NCI-H524 (cell line): ENCODE data around the gene C1orf167.

Experiments used
- DNase-seq, 2 experiments: peaks; one replicate each; lab custom pipeline; 2025; lab: John Stamatoyannopoulos, UW

C1orf167 gene

DNA sequence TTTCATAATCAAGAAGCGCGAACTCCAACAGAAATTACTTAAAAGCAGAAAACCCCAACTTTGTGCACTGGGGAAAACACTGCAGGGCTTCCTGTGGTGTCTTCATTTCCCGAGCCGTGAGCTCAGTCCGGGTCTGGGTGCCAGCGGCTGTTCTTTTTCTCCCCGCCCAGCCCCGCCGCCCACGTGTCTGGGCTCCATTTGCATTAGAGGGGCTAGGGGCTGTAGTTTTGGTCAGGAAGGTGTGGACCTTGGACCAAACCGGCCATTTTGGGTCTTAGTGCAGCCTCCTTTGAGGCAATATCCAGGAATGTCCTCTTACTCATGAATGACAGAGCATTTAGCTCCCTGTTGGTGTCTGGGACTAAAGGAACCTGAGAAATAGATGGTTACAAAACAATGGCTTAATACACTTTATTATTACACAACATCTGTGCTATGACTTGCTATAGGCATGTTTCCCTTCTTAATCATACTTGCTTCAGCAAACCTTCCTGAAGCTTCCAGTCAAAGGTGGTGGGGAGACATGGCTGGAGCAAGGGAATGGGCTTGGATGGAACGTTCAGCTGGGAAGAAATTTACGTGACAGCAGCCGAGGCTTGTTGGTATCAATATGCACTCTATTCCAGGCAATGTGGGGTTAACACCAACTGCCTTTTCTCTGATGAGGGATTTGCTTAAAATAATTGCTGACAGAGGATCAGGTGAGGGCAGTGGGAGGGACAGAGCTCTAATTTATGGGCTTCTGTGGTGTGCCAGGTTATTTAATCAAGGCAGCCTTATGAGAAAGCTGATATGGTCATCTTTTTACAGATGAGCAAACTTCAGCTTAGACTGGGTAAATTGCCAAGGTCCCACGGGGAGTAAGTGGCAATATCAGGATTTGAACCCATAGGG is 25.0 kb upstream of the C1orf167 start:
- peak; percentile 44 to 55 for DNase-seq

DNA sequence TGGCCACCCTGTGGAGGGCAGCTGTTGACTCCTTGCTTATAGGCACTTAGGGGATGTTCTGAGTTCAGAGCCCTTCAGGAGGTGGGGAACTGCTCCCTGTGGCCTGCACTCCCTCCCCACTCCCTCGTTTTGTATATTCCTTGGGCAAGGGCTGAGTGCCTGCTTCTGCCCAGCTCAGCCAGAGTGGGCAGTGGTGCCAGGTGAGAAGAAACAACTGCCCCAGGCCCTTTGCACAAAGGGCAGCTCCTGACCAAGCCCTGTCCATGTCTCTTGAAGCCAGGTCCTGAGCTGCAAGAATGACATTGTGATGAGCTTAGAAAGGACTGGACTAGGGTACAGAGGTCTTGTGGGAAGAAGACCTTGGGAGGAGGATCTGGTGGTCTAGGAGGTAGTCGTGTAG is 23.9 kb upstream of the C1orf167 start:
- DNase-seq = no peak

DNA sequence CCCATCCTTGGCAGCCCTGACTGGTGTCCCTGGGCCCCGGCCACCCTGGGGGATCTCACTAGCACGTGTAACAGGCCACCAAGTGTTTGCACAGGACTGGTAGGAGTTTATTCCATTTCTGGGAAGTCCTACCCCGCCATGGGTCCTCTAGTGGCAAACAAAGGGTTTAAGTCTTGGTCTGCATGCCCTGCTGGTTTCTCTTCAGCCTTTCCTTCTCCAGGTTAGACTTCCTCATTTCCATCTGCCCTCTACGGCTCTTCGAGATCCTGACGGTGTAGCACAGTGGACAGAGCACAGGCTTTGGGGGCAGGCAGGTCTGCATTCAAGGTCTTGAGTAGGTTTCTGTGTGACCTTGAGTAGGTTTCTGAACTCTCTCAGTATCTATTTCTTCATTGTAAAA is 23.2 kb upstream of the C1orf167 start:
- no peak for DNase-seq

DNA sequence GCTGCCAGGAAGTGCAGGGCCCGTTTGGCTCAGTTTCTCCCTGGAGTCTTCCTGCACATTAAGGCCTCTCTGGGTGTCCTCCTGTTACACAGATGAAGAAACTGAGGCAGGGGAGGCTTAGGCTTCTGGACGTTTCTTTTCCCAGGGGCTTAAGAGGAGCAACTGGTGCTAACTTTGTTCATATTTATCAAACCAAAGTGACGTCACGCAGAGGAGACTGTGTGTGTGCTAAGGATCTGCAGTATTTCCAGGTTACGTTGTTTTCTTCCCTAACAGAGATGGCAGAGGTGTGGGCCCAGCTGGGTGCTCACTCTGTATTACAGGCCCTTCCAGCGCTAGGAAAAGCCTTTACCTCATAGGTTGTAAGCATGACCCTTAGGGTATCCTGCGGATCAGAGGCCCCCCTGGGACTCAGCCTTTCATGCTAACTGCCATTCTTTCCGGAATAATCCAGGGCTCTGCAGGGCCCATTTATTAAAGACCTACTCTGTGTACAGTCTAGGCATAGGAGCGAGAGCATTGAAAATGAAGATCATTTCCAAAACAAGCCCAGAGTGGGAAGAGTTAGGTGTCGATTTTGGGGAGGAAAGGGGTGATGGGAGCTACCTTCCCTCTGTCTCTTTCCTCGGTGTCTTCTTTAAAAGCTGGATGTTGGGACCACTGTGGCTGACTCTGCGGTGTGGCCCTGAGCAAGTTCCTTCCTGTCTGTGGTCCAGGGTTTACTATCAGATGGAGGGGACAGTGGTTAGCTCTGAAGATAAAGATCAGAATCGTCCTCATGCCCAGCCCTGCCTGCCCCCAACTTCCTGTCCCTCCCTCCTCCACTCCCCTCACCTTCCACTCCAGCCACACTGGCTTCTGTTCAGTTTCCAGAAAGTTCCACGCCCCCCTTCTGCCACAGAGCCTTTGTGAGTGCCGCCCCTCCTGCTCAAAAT is 21.5 kb upstream of the C1orf167 start:
- no peak for DNase-seq

DNA sequence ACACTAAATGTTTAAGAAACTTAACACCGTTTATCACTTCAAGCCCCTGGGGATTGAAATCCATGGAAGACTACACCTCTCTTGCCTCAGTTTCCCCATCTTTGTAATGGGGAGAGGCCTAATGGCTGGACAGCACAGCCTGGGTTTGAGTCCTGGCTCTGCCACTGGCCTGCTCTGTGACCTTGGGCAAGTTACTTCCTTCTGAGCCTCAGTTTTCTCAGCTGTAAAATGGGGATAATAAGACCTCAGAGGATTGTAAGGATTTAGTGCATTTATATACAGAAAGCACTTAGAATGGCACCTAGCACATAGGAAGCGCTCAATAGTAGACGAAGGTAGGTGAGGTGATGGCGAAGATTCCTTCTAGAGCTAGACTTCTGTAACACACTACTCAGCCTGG is 20.5 kb upstream of the C1orf167 start:
- no peak for DNase-seq

DNA sequence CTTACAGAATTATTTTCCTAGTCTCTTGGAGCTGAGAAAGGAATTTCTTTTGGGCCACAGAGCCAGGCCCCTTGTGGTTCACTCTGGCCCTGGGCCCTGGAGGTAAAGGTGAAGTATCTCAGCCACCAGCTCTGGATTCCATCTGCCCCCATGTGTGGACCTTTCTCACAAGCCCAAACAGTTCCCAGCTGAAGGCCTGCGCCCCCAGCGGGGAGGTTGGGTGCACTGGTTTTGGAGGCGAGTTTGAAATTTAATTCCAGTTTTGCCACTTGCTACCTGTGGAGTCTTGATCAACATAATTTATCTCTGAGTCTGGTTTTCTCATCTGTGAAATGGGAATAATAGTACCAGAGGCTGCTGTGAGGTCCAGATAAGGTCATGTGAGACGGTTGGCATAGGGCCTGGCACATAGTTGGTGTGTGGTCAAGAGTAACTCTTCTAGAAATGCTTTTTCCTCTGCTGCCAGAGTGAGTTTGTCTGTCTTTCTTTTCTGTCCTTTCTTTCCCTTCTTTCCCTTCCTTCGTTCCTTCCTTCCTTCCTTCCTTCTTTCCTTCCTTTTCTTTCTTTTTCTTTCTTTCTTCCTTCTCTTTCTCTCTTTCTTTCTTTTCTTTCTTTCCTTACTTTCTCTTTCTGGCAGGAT is 20.0 kb upstream of the C1orf167 start:
- DNase-seq = no peak

DNA sequence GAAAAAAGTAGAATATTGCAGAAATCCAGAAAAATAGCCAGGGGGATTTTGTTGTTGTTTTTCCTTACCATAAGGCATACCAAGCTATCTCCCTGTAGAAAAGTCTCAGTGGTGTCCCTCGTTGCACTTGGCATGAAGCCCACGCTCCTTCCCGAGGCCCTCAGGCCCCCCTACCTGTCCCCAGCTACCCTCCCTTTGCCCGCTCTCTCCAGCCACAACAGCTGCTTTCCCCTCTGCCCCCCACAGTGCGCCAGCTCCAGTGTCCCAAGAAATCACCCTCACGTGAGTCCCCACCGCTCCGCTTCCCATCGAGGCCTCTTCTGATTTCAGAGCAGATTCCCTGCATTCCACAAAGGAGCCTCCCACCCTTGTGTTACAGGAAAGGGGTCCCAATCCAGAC is 17.7 kb upstream of the C1orf167 start:
- DNase-seq = no peak

DNA sequence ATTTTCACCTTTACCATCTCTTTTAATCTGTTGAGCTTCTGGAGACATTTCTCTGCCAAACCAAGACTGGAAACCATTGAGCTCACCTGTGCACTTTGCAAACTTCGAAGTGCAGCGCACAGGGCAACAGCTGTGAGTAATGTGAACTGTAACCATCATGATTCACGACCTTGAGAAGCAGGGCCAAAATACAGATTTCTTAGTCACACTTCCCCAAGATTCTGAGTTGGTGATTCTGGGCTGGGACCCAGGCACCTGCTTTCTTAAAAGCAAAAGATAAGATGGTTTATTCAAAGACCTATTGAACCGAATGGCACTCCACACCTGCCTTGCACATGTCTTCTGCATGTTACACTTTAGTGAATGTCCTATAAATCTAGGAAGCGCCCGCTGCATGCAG is 15.9 kb upstream of the C1orf167 start:
- DNase-seq = no peak

DNA sequence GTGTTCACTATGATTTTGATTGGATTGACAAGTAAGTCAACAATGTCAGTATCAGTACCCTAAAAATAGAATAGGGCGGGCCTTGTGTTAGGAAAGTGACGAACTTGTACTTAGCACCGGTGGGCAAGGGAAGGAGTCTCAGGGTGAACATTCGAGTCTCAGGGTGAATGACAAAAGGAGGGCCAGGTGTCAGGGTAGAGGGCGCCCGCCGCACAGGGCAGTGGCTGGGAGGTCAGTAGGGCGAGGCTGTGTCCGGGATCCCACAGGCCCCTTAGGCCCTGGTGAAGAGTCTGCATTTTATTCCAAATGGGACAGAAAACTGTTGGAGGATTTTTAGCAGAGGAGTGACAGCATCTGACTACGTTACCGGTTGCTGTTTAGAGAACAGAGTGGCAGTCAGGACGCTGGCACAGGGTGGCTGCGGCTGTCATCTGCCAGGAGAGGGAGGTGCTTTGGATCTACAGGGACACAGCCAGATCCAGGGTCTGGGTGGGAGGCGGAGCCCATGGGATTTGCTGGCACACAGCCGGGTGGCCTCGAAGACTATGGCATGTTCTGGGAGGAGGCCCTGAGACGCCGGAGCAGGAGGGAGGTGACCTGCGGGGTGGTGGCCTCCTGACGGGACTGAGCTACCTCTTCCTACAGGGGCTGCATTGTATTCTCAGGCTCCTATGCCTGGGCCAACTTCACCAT is 15.1 kb upstream of the C1orf167 start:
- DNase-seq = no peak

DNA sequence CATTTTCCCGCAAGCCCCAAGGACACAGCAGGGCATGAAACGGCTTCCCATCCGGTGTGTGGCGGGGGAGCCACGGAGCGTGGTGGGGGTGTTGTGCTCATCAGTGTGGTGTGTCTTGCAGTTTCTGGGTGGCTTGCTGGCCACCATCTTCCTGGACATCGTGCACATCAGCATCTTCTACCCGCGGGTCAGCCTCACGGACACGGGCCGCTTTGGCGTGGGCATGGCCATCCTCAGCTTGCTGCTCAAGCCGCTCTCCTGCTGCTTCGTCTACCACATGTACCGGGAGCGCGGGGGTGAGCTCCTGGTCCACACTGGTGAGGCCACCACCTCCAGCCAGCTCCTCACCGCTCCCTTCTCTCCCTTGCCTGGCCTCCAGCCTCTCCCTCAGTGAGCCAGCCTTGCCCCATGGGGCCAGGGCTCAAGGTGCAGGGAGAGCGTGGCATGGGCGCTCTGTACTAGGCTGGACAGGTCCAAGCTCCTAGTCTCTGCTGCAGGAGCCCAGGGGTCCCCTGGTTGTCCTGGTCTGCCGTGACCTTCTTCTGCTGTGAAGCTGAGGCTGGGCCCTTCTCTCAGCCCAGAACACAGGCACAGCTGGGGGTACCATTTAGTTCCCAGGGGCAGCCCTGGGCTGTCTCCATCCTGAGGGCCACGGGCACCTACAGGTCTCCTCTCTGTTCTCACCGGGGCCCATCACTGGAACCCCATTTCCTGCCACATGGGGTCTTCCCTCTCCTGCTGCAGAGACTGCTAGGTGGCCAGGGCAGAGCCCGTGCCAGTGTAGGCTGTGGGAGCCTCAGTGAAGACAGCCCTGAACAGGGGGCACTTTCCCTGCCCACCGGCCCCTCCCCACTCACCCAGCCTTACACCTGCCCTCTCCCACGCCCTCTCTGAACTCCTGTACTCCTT is 13.4 kb upstream of the C1orf167 start:
- no peak for DNase-seq

DNA sequence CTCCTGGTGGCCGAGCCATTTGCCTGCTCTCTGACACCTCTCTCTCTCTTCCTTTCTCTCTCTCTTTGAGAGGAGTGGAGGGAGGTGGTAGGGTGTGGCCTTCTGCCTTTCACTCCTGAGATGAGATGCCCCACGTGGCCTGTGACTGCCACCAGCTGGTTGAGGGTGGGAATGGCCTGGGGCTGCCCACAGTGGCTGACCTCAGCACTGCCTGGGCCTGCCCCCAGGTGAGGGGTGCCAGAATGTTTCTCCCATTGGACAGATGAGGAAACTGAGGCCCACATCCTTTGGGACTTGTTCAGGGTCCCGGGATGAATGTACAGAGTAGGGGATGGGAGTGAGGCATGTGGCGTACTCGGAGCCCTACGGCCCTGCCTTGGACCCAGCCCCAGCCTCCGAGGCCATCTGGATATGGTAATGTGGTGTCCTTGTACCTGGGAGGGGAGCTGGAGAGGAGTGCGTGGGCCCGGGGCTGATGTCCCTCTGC is 12.7 kb upstream of the C1orf167 start:
- DNase-seq = peak; percentile 16 to 51

DNA sequence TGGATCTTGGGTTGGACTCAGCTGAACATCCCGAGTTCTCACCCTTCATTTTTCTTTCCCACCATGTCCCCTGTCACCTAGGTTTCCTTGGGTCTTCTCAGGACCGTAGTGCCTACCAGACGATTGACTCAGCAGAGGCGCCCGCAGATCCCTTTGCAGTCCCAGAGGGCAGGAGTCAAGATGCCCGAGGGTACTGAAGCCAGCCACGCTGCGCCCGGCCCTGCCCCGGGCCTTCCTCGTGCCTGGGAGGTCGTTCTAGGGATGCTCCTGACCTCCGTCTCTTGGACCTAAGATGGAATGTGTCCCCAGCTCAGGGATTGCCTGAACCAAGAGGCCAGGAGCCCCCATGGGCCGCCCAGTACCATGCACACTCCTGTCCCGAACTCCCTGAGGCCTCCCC is 12.0 kb upstream of the C1orf167 start:
- DNase-seq = no peak

DNA sequence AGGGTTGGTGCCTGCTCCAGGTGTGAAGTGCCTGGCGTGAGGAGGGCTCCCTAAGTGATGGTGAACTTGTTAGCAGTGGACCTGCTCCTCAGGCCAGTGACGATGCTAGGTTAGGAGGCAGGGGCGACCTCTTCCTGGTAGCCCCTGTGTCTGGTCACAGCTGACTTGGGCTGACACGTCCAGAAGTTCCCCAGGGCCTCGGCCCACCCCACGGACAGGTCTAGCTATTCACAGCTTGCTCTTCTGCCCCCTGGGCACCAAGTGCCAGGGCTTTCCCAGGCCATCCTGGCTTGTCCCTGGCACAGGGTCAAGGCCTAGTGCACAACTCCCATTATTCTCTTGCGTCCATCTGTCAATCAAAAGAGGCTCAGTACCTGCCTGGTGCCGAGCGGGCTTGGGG is 10.9 kb upstream of the C1orf167 start:
- no peak for DNase-seq

DNA sequence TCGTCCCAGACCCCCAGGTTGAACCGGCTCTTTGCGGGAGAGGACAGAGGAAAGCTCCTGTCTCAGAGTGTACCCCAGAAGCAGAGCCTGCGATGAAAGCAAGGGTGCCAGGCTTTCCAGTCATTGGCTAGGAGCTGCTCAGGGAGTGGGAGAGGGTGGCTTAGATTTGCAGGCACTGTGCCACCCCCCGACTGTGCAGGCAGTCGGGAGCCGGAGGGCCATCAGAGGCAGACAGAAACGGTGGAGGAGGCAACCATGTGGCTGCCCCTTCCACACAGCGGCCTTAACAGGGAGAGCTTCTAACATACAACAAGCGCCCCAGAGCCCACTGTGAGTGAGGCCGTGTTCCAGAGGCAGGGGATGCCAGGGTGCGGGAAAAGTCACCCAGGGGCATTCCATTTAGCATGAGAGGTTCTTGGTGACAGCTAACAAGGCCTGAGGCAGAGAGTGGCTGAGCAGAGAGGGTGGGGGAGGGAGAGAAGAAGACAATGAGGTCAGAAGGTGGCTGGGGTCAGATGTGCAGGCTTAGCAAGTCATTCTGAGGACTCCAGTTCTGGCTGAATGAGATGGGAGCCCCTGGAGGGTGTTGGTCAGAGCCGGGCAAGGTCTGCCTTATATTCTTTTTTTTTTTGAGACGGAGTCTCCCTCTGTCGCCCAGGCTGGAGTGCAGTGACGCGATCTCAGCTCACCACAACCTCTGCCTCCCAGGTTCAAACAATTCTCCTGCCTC is 9.5 kb upstream of the C1orf167 start:
- no peak for DNase-seq

DNA sequence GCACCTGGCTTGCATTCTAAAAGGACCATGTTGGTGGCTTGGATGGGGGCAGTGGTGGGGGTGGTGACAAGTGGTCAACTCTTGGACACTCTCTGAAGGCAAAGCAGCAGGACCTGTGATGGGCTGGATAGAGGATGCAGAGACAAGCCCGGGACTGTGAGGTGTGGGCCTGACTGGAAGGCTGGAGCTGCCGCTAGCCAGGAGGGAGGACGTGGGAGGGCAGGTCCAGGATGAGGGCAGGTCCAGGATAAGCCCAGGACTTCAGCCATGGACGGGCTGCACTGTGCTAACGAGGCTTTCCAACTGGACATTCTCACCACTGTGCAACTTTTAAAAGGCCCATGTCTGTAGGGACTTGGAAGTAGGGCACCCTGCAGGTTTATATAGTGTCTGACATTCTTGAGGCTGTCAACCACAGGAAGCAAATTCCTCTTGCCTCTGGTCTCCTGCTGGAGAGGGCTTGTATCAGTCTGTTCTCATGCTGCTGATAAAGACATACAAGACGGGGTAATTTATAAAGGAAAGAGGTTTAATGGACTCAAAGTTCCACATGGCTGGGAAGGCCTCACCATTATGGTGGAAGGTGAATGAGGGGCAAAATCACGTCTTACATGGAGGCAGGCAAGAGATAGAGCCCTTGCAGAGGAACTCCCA is 8.3 kb upstream of the C1orf167 start:
- DNase-seq = no peak

DNA sequence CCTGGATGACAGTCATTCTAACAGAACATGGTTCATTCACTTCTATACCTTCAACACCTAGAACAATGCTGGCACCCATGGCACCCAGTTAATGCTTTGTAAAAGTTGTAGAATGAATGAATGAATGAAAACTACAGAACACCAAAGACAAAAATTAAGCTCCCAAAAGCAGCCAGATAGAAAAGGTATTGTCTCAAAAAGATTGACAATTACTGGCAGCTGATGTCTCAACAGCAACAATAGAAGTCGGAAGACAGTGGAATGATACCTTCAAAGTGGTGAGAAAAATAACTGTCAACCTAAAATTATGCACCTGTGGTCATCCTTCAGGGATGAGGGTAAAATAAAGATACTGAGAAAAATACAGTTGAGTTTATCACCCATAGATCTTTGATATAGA is 4.9 kb upstream of the C1orf167 start:
- no peak for DNase-seq

DNA sequence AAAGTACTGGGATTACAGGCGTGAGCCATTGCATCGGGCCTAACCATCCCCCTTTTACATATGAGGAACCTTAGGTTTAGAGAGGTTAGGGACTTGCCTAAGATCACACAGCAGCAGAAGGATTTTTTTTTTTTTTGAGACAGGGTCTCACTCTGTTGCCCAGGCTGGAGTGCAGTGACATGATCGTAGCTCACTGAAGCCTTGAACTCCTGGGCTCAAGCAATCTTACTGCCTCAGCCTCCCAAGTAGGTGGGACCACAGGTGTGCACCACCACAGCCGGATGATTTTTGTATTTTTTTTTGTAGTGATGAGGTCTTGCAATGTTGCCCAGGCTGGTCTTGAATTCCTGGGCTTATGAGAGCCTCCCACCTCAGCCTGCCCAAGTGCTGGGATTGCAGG is 2.2 kb upstream of the C1orf167 start:
- no peak for DNase-seq

DNA sequence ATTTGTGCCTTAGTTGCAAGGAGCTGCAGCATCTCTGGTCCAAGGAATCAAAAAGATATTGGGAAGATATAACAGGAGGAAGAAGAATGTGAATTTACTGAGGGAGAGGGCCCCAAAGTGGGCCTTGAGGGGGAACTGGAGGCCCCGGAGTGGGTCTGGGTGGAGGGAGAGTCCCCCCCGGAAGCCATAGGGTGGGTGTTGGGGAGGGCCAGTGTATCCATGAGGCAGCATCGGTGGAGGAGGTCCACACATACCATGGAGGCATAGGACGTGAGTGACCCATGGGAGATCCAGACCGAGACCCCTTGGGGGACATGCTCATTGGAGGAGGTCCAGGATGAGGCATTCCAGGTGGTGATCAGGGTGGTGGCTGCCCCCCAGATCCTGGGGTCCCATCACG is 708 bp upstream of the C1orf167 start:
- DNase-seq = no peak

DNA sequence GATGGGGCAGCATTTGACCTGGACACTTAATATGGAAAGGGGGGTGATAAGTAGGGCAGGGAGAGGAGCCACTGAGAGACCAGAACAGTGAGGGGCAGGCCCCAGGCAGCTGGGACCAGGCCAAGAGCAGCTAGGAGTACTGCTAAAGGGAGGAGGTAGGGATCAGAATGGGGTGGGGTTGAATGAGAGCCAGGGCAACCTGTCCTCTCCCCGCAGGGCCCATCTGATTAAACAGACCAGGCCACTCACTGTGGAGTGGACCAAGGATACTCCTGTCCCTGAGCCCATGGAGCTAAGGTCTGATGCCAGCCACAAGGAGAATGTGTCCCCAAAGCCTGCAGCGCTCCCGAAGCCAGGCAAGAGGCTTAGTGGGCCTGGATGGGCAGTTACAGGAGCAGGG is 2.1 kb downstream of the C1orf167 start:
- no peak for DNase-seq
